Coronary artery (tissue), 2 donors: ENCODE data around the gene CERT1.
"Not testable (repeated sequence)": the region's sequence is repeated elsewhere in the genome, so short reads cannot be mapped to it uniquely, and the experiment has no call there.

Source experiments
- DNase-seq: peaks from one replicate; pipeline ENCODE4 v3.0.0-alpha.2; 2017; ENCODE audit warnings: low spot score
- H3K27ac ChIP-seq, 2 donors: fragments of 200-600 bp; sonication (generic); one replicate each; pipeline ENCODE4 v1.5.1; 2016 to 2019
- H3K4me3 ChIP-seq: fragments of 200-600 bp; sonication (generic); 2 replicates; pipeline ENCODE4 v1.5.1; 2016; ENCODE audit warnings: mild to moderate bottlenecking, moderate library complexity
- CTCF ChIP-seq: fragments of 200-600 bp; sonication (generic); IDR thresholded peaks from one replicate; pipeline ENCODE4 v1.5.1; 2019; ENCODE audit warnings: antibody characterized with exemption

The CERT1 gene

GRCh38 chr5:75511435-75512382 is at the start of gene CERT1, which contains the start of gene POLK:
CERT1 (minus strand) TSS chr5:75511629; CDS start chr5:75511207, 422 bp downstream.
POLK (plus strand) TSS chr5:75511891.
- no peak for TF ChIP-seq CTCF
- Histone ChIP-seq H3K27ac (peak within 1 kb of the TSS; percentile 91 to 94), H3K4me3 (peak within 1 kb of the TSS; percentile 75)
- peak; percentile 99 for DNase-seq

- H3K4me3 ChIP-seq, H3K27ac ChIP-seq, DNase-seq: not testable (repeated sequence)
Observed at GRCh38 chr5:75560655-75561054, 49.2 kb upstream of the CERT1 start.

GRCh38 chr5:75558981-75559632 is 47.7 kb upstream of the CERT1 start:
- no peak for TF ChIP-seq CTCF
- Histone ChIP-seq H3K27ac (peak overlapping the region in 1 of 2 donors; percentile 58), H3K4me3 (no peak overlapping the region)
- no peak for DNase-seq

- DNase-seq, result no peak
- Histone ChIP-seq H3K4me3 (no peak overlapping the region), H3K27ac (no peak overlapping the region)
- no peak for TF ChIP-seq CTCF
Observed at GRCh38 chr5:75558221-75558620, 46.8 kb upstream of the CERT1 start.

GRCh38 chr5:75553358-75553757 is 41.9 kb upstream of the CERT1 start:
- DNase-seq, result no peak
- Histone ChIP-seq H3K4me3 (no peak overlapping the region), H3K27ac (no peak overlapping the region)
- no peak for TF ChIP-seq CTCF

GRCh38 chr5:75552764-75553163 is 41.3 kb upstream of the CERT1 start:
- TF ChIP-seq CTCF, result no peak
- no peak overlapping the region for H3K27ac ChIP-seq
- H3K4me3 ChIP-seq, result no peak overlapping the region
- no peak for DNase-seq

- Histone ChIP-seq H3K4me3 (no peak overlapping the region), H3K27ac (no peak overlapping the region)
- no peak for TF ChIP-seq CTCF
- no peak for DNase-seq
Observed at GRCh38 chr5:75551471-75551870, 40.0 kb upstream of the CERT1 start.
